GM12864 (cell line): ENCODE measurements around the gene EPHB1.

Experiments used
- DNase-seq: peaks from one replicate; pipeline ENCODE4 v3.0.0-alpha.2; 2011; ENCODE audit warnings: low read depth
- H3K4me3 ChIP-seq: 2 replicates; pipeline ENCODE4 v1.5.1; 2011; ENCODE audit warnings: mild to moderate bottlenecking, low read depth, low read length, control low read depth
- CTCF ChIP-seq: IDR thresholded peaks from 2 replicates; pipeline ENCODE4 v1.5.1; 2011; ENCODE audit warnings: low read depth, mild to moderate bottlenecking, moderate library complexity, low read length, control low read depth, inconsistent platforms; ENCODE audit errors: missing control alignments

EPHB1 gene

GRCh38 chr3:134816623-134817022 lies 21.6 kb downstream of the EPHB1 start:
- H3K4me3 ChIP-seq = no peak overlapping the region
- no peak for TF ChIP-seq CTCF
- DNase-seq = no peak

DNA sequence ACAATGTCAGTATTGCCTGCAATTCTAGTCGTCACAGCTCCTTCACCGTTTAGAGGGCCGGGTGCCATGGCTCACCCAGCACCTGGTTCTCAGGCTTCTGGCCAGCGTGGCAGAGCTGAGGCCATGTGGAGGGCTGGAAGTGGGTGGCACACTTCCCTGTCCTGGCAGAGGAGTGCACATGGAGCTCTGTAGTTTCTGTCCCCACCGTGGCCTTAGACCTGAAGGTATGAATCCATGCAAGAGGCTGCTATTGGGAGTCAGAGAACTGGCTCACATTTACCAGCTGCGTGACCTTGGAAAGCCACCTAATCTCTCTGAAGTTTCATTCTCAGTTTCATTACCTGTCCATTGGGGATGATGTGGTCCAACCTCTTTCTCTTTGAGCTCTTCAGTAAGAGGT lies 22.2 kb downstream of the EPHB1 start:
- DNase-seq = no peak
- H3K4me3 ChIP-seq = no peak overlapping the region
- no peak for TF ChIP-seq CTCF

GRCh38 chr3:134820994-134821393 lies 25.9 kb downstream of the EPHB1 start:
- no peak for DNase-seq
- no peak for TF ChIP-seq CTCF
- H3K4me3 ChIP-seq = no peak overlapping the region

DNA sequence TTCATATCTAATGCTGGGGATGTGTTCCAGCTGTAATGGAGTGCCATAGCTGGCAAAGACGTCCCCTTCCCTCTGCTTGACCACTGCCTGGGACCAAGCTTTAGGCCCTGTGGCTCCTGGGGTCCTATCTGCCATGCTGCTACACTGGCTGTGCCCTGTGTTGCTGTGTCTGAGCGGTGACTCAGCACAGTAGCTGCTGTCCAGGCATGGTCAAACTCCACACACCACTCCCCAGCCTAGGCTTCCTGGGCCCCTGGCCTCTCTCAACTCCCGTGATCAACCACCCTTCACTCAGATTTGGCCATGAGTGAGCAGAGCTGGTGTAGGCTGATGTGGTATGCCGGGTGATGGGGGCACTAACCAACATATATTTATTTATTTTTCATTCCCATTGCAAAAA lies 27.0 kb downstream of the EPHB1 start:
- DNase-seq = no peak
- no peak for TF ChIP-seq CTCF
- no peak overlapping the region for H3K4me3 ChIP-seq

- DNase-seq = no peak
- no peak for TF ChIP-seq CTCF
Observed at GRCh38 chr3:134823679-134824078, 28.6 kb downstream of the EPHB1 start.

GRCh38 chr3:134824791-134825190 lies 29.7 kb downstream of the EPHB1 start:
- no peak for DNase-seq
- no peak for TF ChIP-seq CTCF

More at GRCh38 chr3:134823679-134824078, 28.6 kb downstream of the EPHB1 start:
- no peak overlapping the region for H3K4me3 ChIP-seq

GRCh38 chr3:134827213-134827612 lies 32.2 kb downstream of the EPHB1 start:
- no peak for DNase-seq
- no peak overlapping the region for H3K4me3 ChIP-seq
- no peak for TF ChIP-seq CTCF

More at GRCh38 chr3:134824791-134825190, 29.7 kb downstream of the EPHB1 start:
- H3K4me3 ChIP-seq = no peak overlapping the region
